Endothelial cell (in vitro differentiated cells): Measurements from ENCODE around the gene GRIK3. TPM values are rescaled to one million over a fixed set of nuclear protein-coding genes. Genes with fewer than 3 reads are reported as not detected.

Experiments used
- DNase-seq: peaks from one replicate; pipeline ENCODE4 v3.0.0; 2021; ENCODE audit warnings: low spot score
- H3K27ac Mint-ChIP-seq: one replicate; pipeline ENCODE4 v1.8.0; 2021; ENCODE audit warnings: mixed read lengths, inconsistent platforms; ENCODE audit not compliant: unreplicated experiment
- H3K27me3 Mint-ChIP-seq: one replicate; pipeline ENCODE4 v1.8.0; 2021; ENCODE audit warnings: mild to moderate bottlenecking, moderate library complexity, mixed read lengths, inconsistent platforms; ENCODE audit not compliant: unreplicated experiment
- H3K36me3 Mint-ChIP-seq: one replicate; pipeline ENCODE4 v1.8.0; 2021; ENCODE audit warnings: mild to moderate bottlenecking, low read depth, mixed read lengths, inconsistent platforms; ENCODE audit not compliant: unreplicated experiment
- H3K4me1 Mint-ChIP-seq: one replicate; pipeline ENCODE4 v1.8.0; 2021; ENCODE audit warnings: mild to moderate bottlenecking, mixed read lengths, inconsistent platforms; ENCODE audit not compliant: unreplicated experiment
- H3K4me3 Mint-ChIP-seq: one replicate; pipeline ENCODE4 v1.8.0; 2021; ENCODE audit warnings: mild to moderate bottlenecking, mixed read lengths, inconsistent platforms; ENCODE audit not compliant: unreplicated experiment
- H3K9me3 Mint-ChIP-seq: one replicate; pipeline ENCODE4 v1.8.0; 2021; ENCODE audit warnings: mixed read lengths, inconsistent platforms; ENCODE audit not compliant: unreplicated experiment
- CTCF ChIP-seq: fragments of 200-600 bp; sonication (generic); IDR thresholded peaks from one replicate; pipeline ENCODE4 v1.5.0; 2021; ENCODE audit warnings: antibody characterized with exemption; ENCODE audit not compliant: unreplicated experiment
- total RNA-seq: library from RNA; stranded (reverse); fragmentation: NEBNext Ultra II Directional; extraction: Animal tissue kit (Norgen Biotek cat#: 25700); gene quantifications from one replicate; pipeline ENCODE4 v1.2.1, GENCODE V29; 2021; ENCODE audit not compliant: unreplicated experiment

Gene GRIK3
- total RNA-seq, 1 donor from 2014 or later, result 0.05 TPM

- H3K27ac Mint-ChIP-seq, result no peak overlapping the region
- H3K4me3 Mint-ChIP-seq, result no peak overlapping the region
- peaks cover 11% of the 10 kb centered on the region for H3K4me1 Mint-ChIP-seq
- H3K9me3 Mint-ChIP-seq, result no peaks in the 10 kb centered on the region
- no peak for TF ChIP-seq CTCF
- no peaks in the 10 kb centered on the region for H3K36me3 Mint-ChIP-seq
- DNase-seq, result no peak
- peaks cover 5% of the 10 kb centered on the region for H3K27me3 Mint-ChIP-seq
Observed at GRCh38 chr1:36986241-36986985, 47.9 kb downstream of the GRIK3 start.

GRCh38 chr1:36984675-36985074 is 49.6 kb downstream of the GRIK3 start:
- DNase-seq, result no peak
- Mint-ChIP-seq H3K36me3 (no peaks in the 10 kb centered on the region), H3K9me3 (no peaks in the 10 kb centered on the region), H3K27ac (no peak overlapping the region), H3K4me3 (no peak overlapping the region), H3K27me3 (peaks cover 7% of the 10 kb centered on the region), H3K4me1 (peaks cover 11% of the 10 kb centered on the region)
- no peak for TF ChIP-seq CTCF

- no peak for DNase-seq
- no peaks in the 10 kb centered on the region for H3K9me3 Mint-ChIP-seq
- H3K27ac Mint-ChIP-seq, result no peak overlapping the region
- no peak overlapping the region for H3K4me3 Mint-ChIP-seq
- H3K27me3 Mint-ChIP-seq, result peaks cover 11% of the 10 kb centered on the region
- peaks cover 11% of the 10 kb centered on the region for H3K4me1 Mint-ChIP-seq
- no peaks in the 10 kb centered on the region for H3K36me3 Mint-ChIP-seq
- TF ChIP-seq CTCF, result no peak
Observed at GRCh38 chr1:36984026-36984425, 50.3 kb downstream of the GRIK3 start.

GRCh38 chr1:36982709-36983108 is 51.6 kb downstream of the GRIK3 start:
- peaks cover 11% of the 10 kb centered on the region for H3K4me1 Mint-ChIP-seq
- DNase-seq, result peak; percentile 5
- no peak for TF ChIP-seq CTCF
- H3K9me3 Mint-ChIP-seq, result no peaks in the 10 kb centered on the region
- peaks cover 11% of the 10 kb centered on the region for H3K27me3 Mint-ChIP-seq
- no peak overlapping the region for H3K27ac Mint-ChIP-seq
- no peaks in the 10 kb centered on the region for H3K36me3 Mint-ChIP-seq
- no peak overlapping the region for H3K4me3 Mint-ChIP-seq

- H3K4me3 Mint-ChIP-seq, result no peak overlapping the region
- no peak for TF ChIP-seq CTCF
- no peak for DNase-seq
- no peaks in the 10 kb centered on the region for H3K9me3 Mint-ChIP-seq
- peaks cover 11% of the 10 kb centered on the region for H3K4me1 Mint-ChIP-seq
- H3K36me3 Mint-ChIP-seq, result no peaks in the 10 kb centered on the region
- H3K27me3 Mint-ChIP-seq, result peaks cover 11% of the 10 kb centered on the region
- H3K27ac Mint-ChIP-seq, result no peak overlapping the region
Observed at GRCh38 chr1:36981771-36982622, 52.3 kb downstream of the GRIK3 start.
